Kidney (tissue), 14 donors: ENCODE data around the gene SMC3. TPM values are rescaled to one million over a fixed set of nuclear protein-coding genes. Genes with fewer than 3 reads are reported as not detected.

ENCODE experiments used
- DNase-seq, 5 donors: peaks; one replicate each; pipeline ENCODE4 v3.0.0-alpha.2; 2013 to 2020
- FAIRE-seq: peaks from 2 replicates; lab custom pipeline; 2012; peaks lifted over from hg19 to GRCh38; lab: Jason Lieb, UNC
- H3K27ac ChIP-seq, 2 donors: one replicate each; pipeline ENCODE4 v1.7.0; 2013; ENCODE audit warnings: low read depth in 2 of 2, low read length in 2 of 2, inconsistent platforms in 1 of 2
- H3K27me3 ChIP-seq: one replicate; pipeline ENCODE4 v1.7.1; 2013; ENCODE audit warnings: low read length, inconsistent platforms; ENCODE audit not compliant: control insufficient read depth, insufficient read depth
- H3K36me3 ChIP-seq, 3 donors: one replicate each; pipeline versions ENCODE4 v1.7.0 to v1.7.1; 2013; ENCODE audit warnings: low read length in 3 of 3, control low read depth in 1 of 3, inconsistent platforms in 1 of 3; ENCODE audit not compliant: insufficient read depth in 3 of 3, control insufficient read depth in 2 of 3
- H3K4me1 ChIP-seq, 3 donors: one replicate each; pipeline versions ENCODE4 v1.7.0 to v1.7.1; 2013; ENCODE audit warnings: low read length in 3 of 3, inconsistent platforms in 1 of 3, low read depth in 1 of 3; ENCODE audit not compliant: control insufficient read depth in 2 of 3, insufficient read depth in 2 of 3
- H3K4me3 ChIP-seq, 3 donors: one replicate each; pipeline versions ENCODE4 v1.7.0 to v1.8.1; 2013; ENCODE audit warnings: low read length in 3 of 3, control low read depth in 1 of 3, inconsistent platforms in 1 of 3
- H3K9ac ChIP-seq, 3 donors: one replicate each; pipeline versions ENCODE4 v1.7.0 to v1.7.1; 2013; ENCODE audit warnings: low read length in 3 of 3, control low read depth in 1 of 3, inconsistent platforms in 1 of 3
- H3K9me3 ChIP-seq, 3 donors: one replicate each; pipeline versions ENCODE4 v1.7.0 to v1.7.1; 2013; ENCODE audit warnings: low read length in 3 of 3, control low read depth in 1 of 3, inconsistent platforms in 1 of 3; ENCODE audit not compliant: control insufficient read depth in 2 of 3, insufficient read depth in 1 of 3
- intact Hi-C: fragments of 100-400 bp; cut with DNase I; formaldehyde crosslinking; loops from one replicate; pipeline ENCODE4 v1.11.1; 2022
- polyA plus RNA-seq: library from polyadenylated mRNA; stranded (reverse); fragments of 350-450 nt; fragmentation: Illumina TruSeq; extraction: RNeasy Lipid Tissue Mini Kit (QIAGEN cat#74804); gene quantifications from one replicate; pipeline ENCODE4 v1.2.3, GENCODE V29; 2014; ENCODE audit warnings: low read depth, low replicate concordance; ENCODE audit not compliant: insufficient read depth
- total RNA-seq: library from RNA; stranded (reverse); fragmentation: NEBNext Ultra II Directional; extraction: Animal tissue kit (Norgen Biotek cat#: 25700); gene quantifications from one replicate; pipeline ENCODE4 v1.2.1, GENCODE V29; 2021
- TF ChIP-seq, protein P1 (sequence below): IDR thresholded peaks from 3 replicates; pipeline ENCODE4 v1.5.1; 2012; ENCODE audit warnings: mild to moderate bottlenecking, moderate library complexity, borderline replicate concordance; ENCODE audit not compliant: insufficient read depth; ENCODE audit errors: extremely low read depth
- donor health status: control.
- donor health status: control.
- donor health status: control.
- donor health status: control.
- donor health status: control.
- donor health status: DM: yes; HTN: yes; CAD: no.
- donor health status: Normal renal cell carcinoma (clear cell type).

Gene SMC3
- total and polyA plus RNA-seq, 2 donors from 2014 or later = 13.9 to 29.6 TPM

- TF ChIP-seq, protein P1, sequence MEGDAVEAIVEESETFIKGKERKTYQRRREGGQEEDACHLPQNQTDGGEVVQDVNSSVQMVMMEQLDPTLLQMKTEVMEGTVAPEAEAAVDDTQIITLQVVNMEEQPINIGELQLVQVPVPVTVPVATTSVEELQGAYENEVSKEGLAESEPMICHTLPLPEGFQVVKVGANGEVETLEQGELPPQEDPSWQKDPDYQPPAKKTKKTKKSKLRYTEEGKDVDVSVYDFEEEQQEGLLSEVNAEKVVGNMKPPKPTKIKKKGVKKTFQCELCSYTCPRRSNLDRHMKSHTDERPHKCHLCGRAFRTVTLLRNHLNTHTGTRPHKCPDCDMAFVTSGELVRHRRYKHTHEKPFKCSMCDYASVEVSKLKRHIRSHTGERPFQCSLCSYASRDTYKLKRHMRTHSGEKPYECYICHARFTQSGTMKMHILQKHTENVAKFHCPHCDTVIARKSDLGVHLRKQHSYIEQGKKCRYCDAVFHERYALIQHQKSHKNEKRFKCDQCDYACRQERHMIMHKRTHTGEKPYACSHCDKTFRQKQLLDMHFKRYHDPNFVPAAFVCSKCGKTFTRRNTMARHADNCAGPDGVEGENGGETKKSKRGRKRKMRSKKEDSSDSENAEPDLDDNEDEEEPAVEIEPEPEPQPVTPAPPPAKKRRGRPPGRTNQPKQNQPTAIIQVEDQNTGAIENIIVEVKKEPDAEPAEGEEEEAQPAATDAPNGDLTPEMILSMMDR = no peak
- H3K9me3 ChIP-seq = no peaks in the 10 kb centered on the region
- FAIRE-seq = no peak
Measured at GRCh38 chr10:110540031-110540430, 27.5 kb upstream of the SMC3 start.

DNA sequence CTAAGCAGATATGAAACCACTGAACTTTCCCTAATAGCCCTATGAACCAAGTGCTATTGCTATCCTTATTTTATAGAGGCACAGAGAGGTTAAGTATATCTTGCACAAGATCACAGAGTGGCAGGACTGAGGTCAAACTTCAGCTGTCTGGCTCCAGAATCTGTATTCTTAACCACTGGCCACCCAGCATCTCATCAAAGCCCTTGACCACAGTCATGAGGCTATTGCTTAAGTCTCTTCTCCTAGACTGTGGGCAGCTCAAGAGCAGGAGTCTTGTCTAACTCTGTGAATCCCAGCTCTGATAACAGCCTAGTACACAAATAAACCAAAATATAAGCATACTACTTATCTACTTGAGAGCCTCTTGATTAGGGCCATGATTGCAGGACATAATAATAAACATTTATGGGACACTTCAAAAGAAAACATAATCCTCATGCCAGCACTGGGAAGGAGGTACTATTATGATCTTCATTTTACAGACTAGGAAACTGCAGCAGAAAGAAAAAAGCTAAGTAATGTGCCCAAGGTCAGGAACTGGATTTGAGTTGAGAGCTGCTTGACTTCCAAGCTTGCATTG, 22.4 kb upstream of the SMC3 start:
- no peak for FAIRE-seq
- no peak overlapping the region for H3K9ac ChIP-seq
- TF ChIP-seq, protein P1 = no peak

More at GRCh38 chr10:110540031-110540430, 27.5 kb upstream of the SMC3 start:
- Histone ChIP-seq H3K4me1 (no peaks in the 10 kb centered on the region), H3K36me3 (no peaks in the 10 kb centered on the region), H3K4me3 (no peak overlapping the region), H3K9ac (no peak overlapping the region), H3K27me3 (no peaks in the 10 kb centered on the region), H3K27ac (no peak overlapping the region)
- DNase-seq = no peak
- intact Hi-C loops = no loop called here

DNA sequence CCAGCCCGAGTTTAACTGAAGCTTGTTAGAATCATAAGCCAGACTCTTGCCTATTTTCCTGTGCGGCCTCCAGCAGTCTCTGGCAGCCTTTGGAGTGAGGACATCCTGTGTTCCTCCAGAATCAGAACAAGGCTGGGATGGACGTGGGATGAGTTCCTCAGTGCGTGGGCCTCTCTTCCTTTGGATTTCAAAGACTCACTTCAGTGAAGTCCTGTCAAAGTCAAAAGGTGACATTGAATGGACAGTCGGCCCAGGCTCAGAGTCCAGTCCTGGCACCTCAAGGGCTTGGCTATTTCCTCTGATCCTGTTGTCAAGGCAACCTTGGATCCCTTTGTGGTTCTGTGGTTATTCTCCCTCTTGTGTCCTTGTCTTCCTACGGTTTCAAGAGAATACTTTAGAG, 21.4 kb upstream of the SMC3 start:
- intact Hi-C loops = loop anchor here (5.0 kb wide), 1 partner anchor 234 kb away; no protein-coding TSS in a partner anchor
- FAIRE-seq = no peak

More for the DNA sequence above, 22.4 kb upstream of the SMC3 start:
- no peaks in the 10 kb centered on the region for H3K27me3 ChIP-seq
- H3K9me3 ChIP-seq = no peaks in the 10 kb centered on the region
- H3K4me1 ChIP-seq = no peaks in the 10 kb centered on the region
- H3K27ac ChIP-seq = no peak overlapping the region
- intact Hi-C loops = loop anchor here (5.0 kb wide), 1 partner anchor 233 kb away; no protein-coding TSS in a partner anchor
- DNase-seq = no peak
- H3K4me3 ChIP-seq = no peak overlapping the region
- H3K36me3 ChIP-seq = no peaks in the 10 kb centered on the region

More for the DNA sequence above, 21.4 kb upstream of the SMC3 start:
- Histone ChIP-seq H3K4me1 (no peaks in the 10 kb centered on the region), H3K4me3 (no peak overlapping the region), H3K36me3 (no peaks in the 10 kb centered on the region), H3K27ac (no peak overlapping the region), H3K9me3 (no peaks in the 10 kb centered on the region), H3K27me3 (peaks cover 2% of the 10 kb centered on the region), H3K9ac (no peak overlapping the region)
- DNase-seq = no peak
- TF ChIP-seq, protein P1 = no peak
